Natural killer cell (primary cell): ENCODE data around the gene MYO16. TPM values are rescaled to one million over a fixed set of nuclear protein-coding genes. Genes with fewer than 3 reads are reported as not detected.
"Not testable (repeated sequence)": the region's sequence is repeated elsewhere in the genome, so short reads cannot be mapped to it uniquely, and the experiment has no call there.

ENCODE experiments used
- ATAC-seq, 3 donors: fragments of 150-1000 bp in 2 of 3; fragments of 200-7000 bp in 1 of 3; cut with Tn5 transposase; 1 replicate in 1 of 3; 2 replicates in 2 of 3; pipeline ENCODE4 v1.10.0; 2021; ENCODE audit warnings: mild to moderate bottlenecking in 2 of 3, moderate library complexity in 2 of 3
- DNase-seq, 2 donors: peaks; one replicate each; pipeline versions ENCODE4 v3.0.0 to v3.0.0-alpha.2; 2013 to 2021; ENCODE audit warnings: mixed read lengths in 1 of 2
- H3K27ac ChIP-seq: one replicate; pipeline ENCODE4 v1.5.1; 2013; ENCODE audit warnings: mild to moderate bottlenecking, low read length
- H3K27me3 ChIP-seq: one replicate; pipeline ENCODE4 v1.6.1; 2013; ENCODE audit warnings: low read length; ENCODE audit not compliant: control insufficient read depth, insufficient read depth
- H3K36me3 ChIP-seq: one replicate; pipeline ENCODE4 v1.6.1; 2013; ENCODE audit warnings: low read length; ENCODE audit not compliant: control insufficient read depth, insufficient read depth
- H3K4me1 ChIP-seq: one replicate; pipeline ENCODE4 v1.6.1; 2013; ENCODE audit warnings: low read length; ENCODE audit not compliant: control insufficient read depth, insufficient read depth
- H3K4me3 ChIP-seq: one replicate; pipeline ENCODE4 v1.5.1; 2013; ENCODE audit warnings: low read length
- H3K9me3 ChIP-seq: one replicate; pipeline ENCODE4 v1.6.1; 2013; ENCODE audit warnings: low read length; ENCODE audit not compliant: control insufficient read depth, insufficient read depth
- H3K27ac Mint-ChIP-seq, 2 donors: one replicate each; pipeline ENCODE4 v1.8.0; 2022; ENCODE audit warnings: mild to moderate bottlenecking in 2 of 2, mixed read lengths in 2 of 2, moderate library complexity in 1 of 2
- H3K27me3 Mint-ChIP-seq, 2 donors: one replicate each; pipeline ENCODE4 v1.8.0; 2022; ENCODE audit warnings: low read depth in 2 of 2, mixed read lengths in 2 of 2
- H3K36me3 Mint-ChIP-seq: one replicate; pipeline ENCODE4 v1.8.0; 2022; ENCODE audit warnings: mixed read lengths
- H3K4me1 Mint-ChIP-seq, 2 donors: one replicate each; pipeline ENCODE4 v1.8.0; 2022; ENCODE audit warnings: mixed read lengths in 2 of 2
- H3K4me3 Mint-ChIP-seq: one replicate; pipeline ENCODE4 v1.8.0; 2022; ENCODE audit warnings: mild to moderate bottlenecking, moderate library complexity, mixed read lengths
- H3K9me3 Mint-ChIP-seq, 2 donors: one replicate each; pipeline ENCODE4 v1.8.0; 2022; ENCODE audit warnings: mixed read lengths in 2 of 2
- whole genome bisulfite sequencing: methylation state at CpG from one replicate; pipeline ENCODE4 v1.1.7; 2013; ENCODE audit warnings: missing lambda C conversion rate; ENCODE audit not compliant: insufficient coverage; 5-methylcytosine and 5-hydroxymethylcytosine counted together
- intact Hi-C: fragments of 100-400 bp; cut with micrococcal nuclease; formaldehyde crosslinking; loops from one replicate; pipeline ENCODE4 v1.14.2; 2022
- total RNA-seq, 4 donors: library from RNA; stranded (reverse); fragments of 120-200 nt in 1 of 4; gene quantifications; one replicate each; pipeline versions ENCODE4 v1.2.3 to v1.2.4, GENCODE V29; 2013 to 2022
- TF ChIP-seq, protein P1 (sequence below): fragments of 200-600 bp; IDR thresholded peaks from one replicate; pipeline ENCODE4 v1.8.0; 2022; ENCODE audit warnings: antibody characterized with exemption

MYO16 gene
- total RNA-seq, 3 donors from 2014 or later (not counting 1 experiment from before 2014, with no cell fraction given): 0.28 TPM; not detected in 2

DNA sequence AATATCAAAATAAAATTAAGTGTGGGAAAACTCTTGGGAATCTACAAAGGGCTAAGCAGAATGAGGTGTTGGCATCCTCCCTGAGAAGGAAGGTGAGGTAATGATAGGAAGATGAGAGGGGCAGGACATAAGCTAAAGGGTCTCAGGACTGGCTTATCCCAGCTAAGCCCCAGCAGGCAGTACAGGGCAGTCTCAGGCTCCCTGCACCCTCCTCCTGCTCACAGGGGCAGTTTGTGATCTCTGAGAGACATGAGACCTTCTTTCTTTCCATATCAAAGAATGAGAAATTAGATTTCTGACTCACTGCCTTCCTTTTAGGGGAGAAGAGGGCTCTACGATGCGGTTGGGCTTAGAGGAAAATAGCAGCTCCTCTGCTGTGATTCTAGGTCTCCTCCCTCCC, 586.0 kb downstream of the MYO16 start:
- DNase-seq: no peak
- Mint-ChIP-seq H3K36me3 (no peaks in the 10 kb centered on the region), H3K4me3 (no peak overlapping the region), H3K9me3 (no peaks in the 10 kb centered on the region), H3K27ac (no peak overlapping the region), H3K27me3 (peaks cover 3 to 18% of the 10 kb centered on the region in 2 donors), H3K4me1 (peaks cover 16% of the 10 kb centered on the region in 2 donors)
- H3K4me3 ChIP-seq: no peak overlapping the region
- H3K9me3 ChIP-seq: no peaks in the 10 kb centered on the region
- TF ChIP-seq, protein P1, sequence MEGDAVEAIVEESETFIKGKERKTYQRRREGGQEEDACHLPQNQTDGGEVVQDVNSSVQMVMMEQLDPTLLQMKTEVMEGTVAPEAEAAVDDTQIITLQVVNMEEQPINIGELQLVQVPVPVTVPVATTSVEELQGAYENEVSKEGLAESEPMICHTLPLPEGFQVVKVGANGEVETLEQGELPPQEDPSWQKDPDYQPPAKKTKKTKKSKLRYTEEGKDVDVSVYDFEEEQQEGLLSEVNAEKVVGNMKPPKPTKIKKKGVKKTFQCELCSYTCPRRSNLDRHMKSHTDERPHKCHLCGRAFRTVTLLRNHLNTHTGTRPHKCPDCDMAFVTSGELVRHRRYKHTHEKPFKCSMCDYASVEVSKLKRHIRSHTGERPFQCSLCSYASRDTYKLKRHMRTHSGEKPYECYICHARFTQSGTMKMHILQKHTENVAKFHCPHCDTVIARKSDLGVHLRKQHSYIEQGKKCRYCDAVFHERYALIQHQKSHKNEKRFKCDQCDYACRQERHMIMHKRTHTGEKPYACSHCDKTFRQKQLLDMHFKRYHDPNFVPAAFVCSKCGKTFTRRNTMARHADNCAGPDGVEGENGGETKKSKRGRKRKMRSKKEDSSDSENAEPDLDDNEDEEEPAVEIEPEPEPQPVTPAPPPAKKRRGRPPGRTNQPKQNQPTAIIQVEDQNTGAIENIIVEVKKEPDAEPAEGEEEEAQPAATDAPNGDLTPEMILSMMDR: no peak
- intact Hi-C loops: no loop called here
- peaks cover 11% of the 10 kb centered on the region for H3K4me1 ChIP-seq
- H3K27ac ChIP-seq: no peak overlapping the region
- H3K27me3 ChIP-seq: no peaks in the 10 kb centered on the region
- no peaks in the 10 kb centered on the region for H3K36me3 ChIP-seq
- 100% methylated on average over 1 of the region's 2 CpGs for WGBS
- ATAC-seq: no peak

DNA sequence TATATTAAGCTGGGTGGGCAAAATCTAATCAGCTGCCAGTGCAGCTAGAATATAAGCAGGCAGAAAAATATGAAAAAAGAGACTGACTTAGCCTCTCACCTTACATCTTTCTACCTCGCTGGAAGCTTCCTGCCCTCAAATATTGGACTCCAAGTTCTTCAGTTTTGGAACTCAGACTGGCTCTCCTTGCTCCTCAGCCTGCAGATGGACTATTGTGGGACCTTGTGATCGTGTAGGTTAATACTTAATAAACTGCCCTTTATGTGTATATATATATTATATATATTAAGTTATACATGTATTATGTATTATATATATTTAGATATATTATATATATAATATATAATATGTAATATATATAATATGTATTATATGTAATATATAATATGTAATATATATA, 588.1 kb downstream of the MYO16 start:
- H3K9me3 ChIP-seq, H3K4me3 Mint-ChIP-seq, H3K36me3 Mint-ChIP-seq, intact Hi-C loops, H3K9me3 Mint-ChIP-seq, DNase-seq, H3K27me3 ChIP-seq, H3K27ac Mint-ChIP-seq, ATAC-seq, H3K27ac ChIP-seq, H3K36me3 ChIP-seq, H3K4me3 ChIP-seq: not testable (repeated sequence)
- Mint-ChIP-seq H3K4me1 (peaks cover 11 to 12% of the 10 kb centered on the region in 2 donors), H3K27me3 (peaks cover 0 to 18% of the 10 kb centered on the region in 2 donors)
- 80% methylated on average over 1 of the region's 2 CpGs for WGBS
- peaks cover 11% of the 10 kb centered on the region for H3K4me1 ChIP-seq

DNA sequence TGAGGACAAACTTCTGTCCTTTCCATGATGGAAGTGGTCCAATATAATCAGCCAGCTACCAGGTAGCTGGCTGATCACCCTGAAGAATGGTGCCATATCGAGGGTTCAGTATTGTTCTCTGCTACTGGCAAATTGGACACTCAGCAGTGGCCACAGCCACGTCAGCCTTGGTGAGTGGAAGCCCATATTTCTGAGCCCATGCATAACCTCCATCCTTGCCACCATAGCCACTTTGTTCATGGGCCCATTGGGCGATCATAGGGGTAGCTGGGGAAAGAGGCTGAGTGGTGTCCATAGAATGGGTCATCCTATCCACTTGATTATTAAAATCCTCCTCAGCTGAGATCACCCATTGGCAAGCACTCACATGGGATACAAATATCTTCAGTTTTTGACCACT, 591.2 kb downstream of the MYO16 start:
- Mint-ChIP-seq H3K9me3 (no peaks in the 10 kb centered on the region), H3K27ac (no peak overlapping the region), H3K4me3 (no peak overlapping the region), H3K36me3 (no peaks in the 10 kb centered on the region), H3K4me1 (no peaks in the 10 kb centered on the region), H3K27me3 (no peaks in the 10 kb centered on the region)
- H3K4me3 ChIP-seq: no peak overlapping the region
- intact Hi-C loops: no loop called here
- no peaks in the 10 kb centered on the region for H3K27me3 ChIP-seq
- no peak for DNase-seq
- no peaks in the 10 kb centered on the region for H3K36me3 ChIP-seq
- TF ChIP-seq, protein P1: no peak
- no peak for ATAC-seq
- H3K9me3 ChIP-seq: peaks cover 7% of the 10 kb centered on the region
- H3K4me1 ChIP-seq: no peaks in the 10 kb centered on the region
- H3K27ac ChIP-seq: no peak overlapping the region
- WGBS: 78% methylated on average over 2 of the region's 3 CpGs

DNA sequence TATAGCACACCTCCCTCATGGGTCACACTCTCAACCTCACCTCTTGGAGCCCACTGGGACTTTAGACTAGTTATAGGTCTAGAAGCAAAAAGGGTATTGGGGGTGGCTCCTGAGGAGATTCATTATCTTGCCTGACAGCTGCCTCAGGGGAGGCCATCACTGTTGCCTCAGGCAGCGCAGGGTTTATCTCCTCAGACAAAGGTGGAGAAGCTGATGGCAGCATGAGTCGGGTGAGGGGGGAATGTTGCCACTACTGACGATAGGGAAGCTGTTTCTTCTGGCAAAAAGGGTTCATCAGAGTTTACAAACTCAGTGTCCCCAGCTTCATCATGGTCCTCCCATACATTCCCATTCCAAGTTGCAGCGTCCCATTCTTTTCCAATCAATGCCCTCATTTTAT, 594.6 kb downstream of the MYO16 start:
- no peaks in the 10 kb centered on the region for H3K4me1 Mint-ChIP-seq
- no peak overlapping the region for H3K4me3 ChIP-seq
- H3K27me3 ChIP-seq: no peaks in the 10 kb centered on the region
- H3K4me3 Mint-ChIP-seq: no peak overlapping the region
- no peaks in the 10 kb centered on the region for H3K4me1 ChIP-seq
- intact Hi-C loops: no loop called here
- TF ChIP-seq, protein P1: no peak
- H3K36me3 Mint-ChIP-seq: no peaks in the 10 kb centered on the region
- no peaks in the 10 kb centered on the region for H3K9me3 Mint-ChIP-seq
- no peak overlapping the region for H3K27ac Mint-ChIP-seq
- H3K9me3 ChIP-seq: peaks cover 7% of the 10 kb centered on the region
- DNase-seq: no peak
- no peaks in the 10 kb centered on the region for H3K36me3 ChIP-seq
- no peak for ATAC-seq
- H3K27me3 Mint-ChIP-seq: no peaks in the 10 kb centered on the region
- no peak overlapping the region for H3K27ac ChIP-seq
- WGBS: 69% methylated on average over 4 of the region's 4 CpGs
